Testis (tissue), 3 donors: ENCODE measurements around the gene DVL1. TPM values are rescaled to one million over a fixed set of nuclear protein-coding genes. Genes with fewer than 3 reads are reported as not detected.

Experiments used
- DNase-seq: peaks from one replicate; pipeline ENCODE4 v3.0.0-alpha.2; 2019
- H3K27ac ChIP-seq, 2 donors: fragments of 200-600 bp; sonication (generic); one replicate each; pipeline ENCODE4 v1.5.1; 2019
- H3K27me3 ChIP-seq: fragments of 200-600 bp; sonication (generic); one replicate; pipeline ENCODE4 v1.5.1; 2019
- H3K36me3 ChIP-seq: fragments of 200-600 bp; sonication (generic); one replicate; pipeline ENCODE4 v1.5.1; 2017; ENCODE audit warnings: low read depth; ENCODE audit errors: missing control alignments
- H3K4me1 ChIP-seq: fragments of 200-600 bp; sonication (generic); one replicate; pipeline ENCODE4 v1.5.1; 2019
- H3K4me3 ChIP-seq, 2 donors: fragments of 200-600 bp; sonication (generic); one replicate each; pipeline ENCODE4 v1.5.1; 2017 to 2019
- H3K9me3 ChIP-seq: fragments of 200-600 bp; sonication (generic); one replicate; pipeline ENCODE4 v1.5.1; 2017
- POLR2A ChIP-seq: fragments of 450-650 bp; IDR thresholded peaks from one replicate; pipeline ENCODE4 v1.6.1; 2017; ENCODE audit warnings: antibody characterized with exemption, mild to moderate bottlenecking, moderate library complexity
- WGBS, 2 donors: methylation state at CpG; one replicate each; pipeline ENCODE4 v1.1.5; 2018; 5-methylcytosine and 5-hydroxymethylcytosine counted together
- intact Hi-C: fragments of 100-400 bp; cut with DNase I; formaldehyde crosslinking; loops from one replicate; pipeline ENCODE4 v1.15.1; 2023; ENCODE audit warnings: low total_unique reads
- polyA plus RNA-seq: library from polyadenylated mRNA; stranded (reverse); fragments of 350-450 nt; fragmentation: Illumina TruSeq; extraction: RNeasy Lipid Tissue Mini Kit (QIAGEN cat#74804); gene quantifications from one replicate; pipeline ENCODE4 v1.2.3, GENCODE V29; 2014; ENCODE audit warnings: low read depth, low replicate concordance; ENCODE audit not compliant: insufficient read depth
- total RNA-seq, 2 donors: library from RNA; depleted of rRNA; stranded (reverse); fragments of >200 nt; gene quantifications; one replicate each; pipeline ENCODE4 v1.2.3, GENCODE V29; 2016
- TF ChIP-seq, protein P1 (sequence below), 3 experiments: fragments of 450-650 bp in 2 of 3; fragments of 200-600 bp in 1 of 3; sonication (generic) in 1 of 3; IDR thresholded peaks; one replicate each; pipeline ENCODE4 v1.5.1; 2016 to 2019; ENCODE audit warnings: antibody characterized with exemption in 3 of 3, mild to moderate bottlenecking in 2 of 3, moderate library complexity in 1 of 3

Gene DVL1
- total and polyA plus RNA-seq, 3 donors from 2014 or later: 65.8 to 183 (median 169) TPM

GRCh38 chr1:1354271-1355247, 5.3 kb upstream of the DVL1 start:
- peak overlapping the region in 1 of 2 donors; percentile 64 for H3K27ac ChIP-seq
- DNase-seq: no peak
- H3K4me3 ChIP-seq: peak overlapping the region; percentile 44 to 45
- H3K27me3 ChIP-seq: no peaks in the 10 kb centered on the region
- no peaks in the 10 kb centered on the region for H3K9me3 ChIP-seq
- no peak for TF ChIP-seq POLR2A
- TF ChIP-seq, protein P1, sequence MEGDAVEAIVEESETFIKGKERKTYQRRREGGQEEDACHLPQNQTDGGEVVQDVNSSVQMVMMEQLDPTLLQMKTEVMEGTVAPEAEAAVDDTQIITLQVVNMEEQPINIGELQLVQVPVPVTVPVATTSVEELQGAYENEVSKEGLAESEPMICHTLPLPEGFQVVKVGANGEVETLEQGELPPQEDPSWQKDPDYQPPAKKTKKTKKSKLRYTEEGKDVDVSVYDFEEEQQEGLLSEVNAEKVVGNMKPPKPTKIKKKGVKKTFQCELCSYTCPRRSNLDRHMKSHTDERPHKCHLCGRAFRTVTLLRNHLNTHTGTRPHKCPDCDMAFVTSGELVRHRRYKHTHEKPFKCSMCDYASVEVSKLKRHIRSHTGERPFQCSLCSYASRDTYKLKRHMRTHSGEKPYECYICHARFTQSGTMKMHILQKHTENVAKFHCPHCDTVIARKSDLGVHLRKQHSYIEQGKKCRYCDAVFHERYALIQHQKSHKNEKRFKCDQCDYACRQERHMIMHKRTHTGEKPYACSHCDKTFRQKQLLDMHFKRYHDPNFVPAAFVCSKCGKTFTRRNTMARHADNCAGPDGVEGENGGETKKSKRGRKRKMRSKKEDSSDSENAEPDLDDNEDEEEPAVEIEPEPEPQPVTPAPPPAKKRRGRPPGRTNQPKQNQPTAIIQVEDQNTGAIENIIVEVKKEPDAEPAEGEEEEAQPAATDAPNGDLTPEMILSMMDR (IDR thresholded peaks at IDR 0.05): no peak
- no peaks in the 10 kb centered on the region for H3K36me3 ChIP-seq
- peaks cover 47% of the 10 kb centered on the region for H3K4me1 ChIP-seq
- WGBS, 2 donors: 41 to 42% methylated on average over 21 to 46 of the region's 116 CpGs
- intact Hi-C loops: no loop called here

- Histone ChIP-seq H3K9me3 (no peaks in the 10 kb centered on the region), H3K36me3 (no peaks in the 10 kb centered on the region), H3K27me3 (no peaks in the 10 kb centered on the region), H3K4me3 (no peak overlapping the region), H3K27ac (peak overlapping the region in 1 of 2 donors; percentile 43), H3K4me1 (peaks cover 37% of the 10 kb centered on the region)
- WGBS, 2 donors: 32 to 45% methylated on average over 6 to 28 of the region's 28 CpGs
- DNase-seq: no peak
- TF ChIP-seq, protein P1 (IDR thresholded peaks at IDR 0.05): no peak
- no peak for TF ChIP-seq POLR2A
- intact Hi-C loops: no loop called here
These were observed 4.4 kb upstream of the DVL1 start for GRCh38 chr1:1353389-1354151.

GRCh38 chr1:1352786-1353388, 3.7 kb upstream of the DVL1 start:
- Histone ChIP-seq H3K4me1 (peaks cover 39% of the 10 kb centered on the region), H3K36me3 (no peaks in the 10 kb centered on the region), H3K27me3 (no peaks in the 10 kb centered on the region), H3K27ac (no peak overlapping the region), H3K4me3 (no peak overlapping the region), H3K9me3 (no peaks in the 10 kb centered on the region)
- TF ChIP-seq POLR2A: no peak
- TF ChIP-seq, protein P1 (IDR thresholded peaks at IDR 0.05): no peak
- DNase-seq: no peak
- intact Hi-C loops: no loop called here
- 16 to 39% methylated on average over 3 to 5 of the region's 5 CpGs for WGBS, 2 donors

DNA sequence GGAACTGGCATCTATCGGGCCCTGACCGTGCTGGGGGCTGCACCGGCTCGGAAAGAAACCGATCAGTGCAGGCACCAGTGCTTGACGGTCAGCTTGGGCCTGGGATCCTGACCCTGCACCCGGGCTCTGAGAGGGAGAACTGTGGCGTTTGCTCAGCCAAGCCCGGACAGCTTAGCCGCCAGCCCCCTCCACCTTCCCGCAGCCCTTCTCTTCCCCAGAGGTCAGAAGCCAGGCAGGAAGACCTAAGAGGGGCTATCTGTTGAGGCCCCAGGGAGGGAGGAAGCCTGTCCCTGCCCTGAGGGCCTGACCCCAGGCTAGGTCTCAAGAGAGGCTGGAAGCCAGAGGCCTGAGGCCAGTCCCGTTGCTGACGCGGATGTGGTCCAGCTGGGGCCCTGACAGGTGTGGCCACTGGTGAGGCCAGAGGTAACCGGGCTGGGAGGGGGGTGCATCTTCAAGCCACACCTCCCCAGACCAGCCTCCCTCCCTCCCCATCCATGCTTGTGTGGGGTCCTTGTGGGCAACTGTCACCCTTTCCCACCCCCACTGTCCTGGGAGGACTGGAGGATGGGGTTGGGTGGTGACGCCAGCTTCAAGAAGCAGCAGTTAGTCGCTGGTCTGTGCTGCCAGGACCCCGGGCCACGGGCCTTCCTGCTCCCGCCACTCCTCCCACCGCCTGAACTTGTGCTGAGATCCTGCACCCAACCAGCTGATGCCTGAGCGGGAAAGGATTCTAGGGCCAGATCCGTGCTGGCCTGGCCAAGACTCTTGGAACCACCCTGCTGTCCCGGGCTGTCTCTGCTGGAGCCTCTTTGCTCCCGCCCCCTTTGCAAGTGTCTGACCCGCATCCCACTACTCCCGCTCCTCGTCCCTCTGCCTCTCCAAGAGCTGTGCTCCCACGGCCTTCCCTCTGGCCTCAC, 2.6 kb upstream of the DVL1 start:
- no peaks in the 10 kb centered on the region for H3K9me3 ChIP-seq
- no peaks in the 10 kb centered on the region for H3K27me3 ChIP-seq
- TF ChIP-seq POLR2A: no peak
- TF ChIP-seq, protein P1 (IDR thresholded peaks at IDR 0.05): no peak
- H3K4me3 ChIP-seq: no peak overlapping the region
- DNase-seq: peak; percentile 74
- no peaks in the 10 kb centered on the region for H3K36me3 ChIP-seq
- intact Hi-C loops: no loop called here
- H3K27ac ChIP-seq: peak overlapping the region; percentile 25 to 71
- 39 to 68% methylated on average over 9 to 29 of the region's 29 CpGs for WGBS, 2 donors
- peaks cover 50% of the 10 kb centered on the region for H3K4me1 ChIP-seq
